GM03348 (cell line): Measurements from ENCODE around the gene LPP.

Experiments
- DNase-seq: peaks from one replicate; pipeline ENCODE4 v3.0.0; 2012; ENCODE audit warnings: low spot score

Gene LPP

GRCh38 chr3:188137051-188137450, 16.9 kb upstream of the LPP start:
- no peak for DNase-seq

DNA sequence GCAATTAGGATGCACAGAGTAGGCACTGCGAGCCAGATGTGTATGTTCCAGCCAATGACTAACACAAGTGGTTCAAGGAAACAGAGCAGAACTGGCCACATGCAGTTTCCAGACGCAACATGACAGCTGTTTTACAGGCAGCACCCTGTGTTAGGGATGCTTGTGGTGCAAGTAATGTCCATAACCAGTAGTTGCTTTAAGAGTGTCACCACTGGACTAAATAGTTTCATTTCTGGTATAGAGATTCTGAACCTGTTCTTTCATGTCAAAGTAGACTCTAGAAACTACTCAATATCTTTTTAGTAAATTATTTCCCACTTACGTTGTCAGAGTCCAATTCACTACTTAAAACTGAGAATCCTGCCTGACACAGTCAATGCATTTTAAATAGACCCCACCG, 14.5 kb upstream of the LPP start:
- no peak for DNase-seq

- DNase-seq: no peak
Measured at GRCh38 chr3:188146219-188146618, 7.7 kb upstream of the LPP start.

DNA sequence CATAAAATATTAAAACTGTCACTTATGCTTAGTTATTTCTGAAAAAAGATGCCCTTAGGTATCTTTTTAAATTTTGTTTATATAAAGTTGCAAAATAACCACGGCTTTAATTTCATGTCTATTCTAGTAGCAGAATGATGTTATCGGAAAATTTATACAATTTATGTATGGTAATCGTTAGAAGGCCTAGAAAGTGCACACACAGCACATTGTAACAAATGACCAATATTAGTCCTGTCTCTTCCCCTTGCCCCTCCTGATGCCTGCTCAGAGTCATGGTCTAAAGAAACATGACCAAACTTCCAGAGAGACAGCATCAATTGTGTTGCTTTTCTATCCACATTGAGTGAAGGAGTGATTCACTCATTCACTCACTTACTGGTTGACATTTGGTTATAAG, 6.2 kb upstream of the LPP start:
- DNase-seq: no peak

- DNase-seq: no peak
Measured at GRCh38 chr3:188148318-188148717, 5.6 kb upstream of the LPP start.

DNA sequence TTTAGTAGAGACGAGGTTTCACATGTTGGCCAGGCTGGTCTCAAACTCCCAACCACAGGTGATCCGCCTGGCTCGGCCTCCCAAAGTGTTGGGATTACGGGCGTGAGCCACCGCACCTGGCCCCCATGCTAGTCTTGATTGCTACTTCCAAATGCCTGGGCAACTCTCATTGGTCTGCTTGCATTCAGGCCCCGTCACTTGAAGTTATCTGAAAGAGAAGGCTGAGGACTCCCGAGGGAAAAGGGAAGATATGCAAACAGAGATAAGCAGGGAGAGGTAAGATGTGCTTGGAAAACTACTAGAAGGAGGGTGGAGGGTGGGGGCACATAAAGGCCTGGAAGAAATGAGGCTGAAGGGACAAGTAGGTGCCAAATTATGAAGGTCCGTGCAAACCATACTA, 4.4 kb upstream of the LPP start:
- DNase-seq: no peak

GRCh38 chr3:188150982-188151381, 3.0 kb upstream of the LPP start:
- DNase-seq: no peak

DNA sequence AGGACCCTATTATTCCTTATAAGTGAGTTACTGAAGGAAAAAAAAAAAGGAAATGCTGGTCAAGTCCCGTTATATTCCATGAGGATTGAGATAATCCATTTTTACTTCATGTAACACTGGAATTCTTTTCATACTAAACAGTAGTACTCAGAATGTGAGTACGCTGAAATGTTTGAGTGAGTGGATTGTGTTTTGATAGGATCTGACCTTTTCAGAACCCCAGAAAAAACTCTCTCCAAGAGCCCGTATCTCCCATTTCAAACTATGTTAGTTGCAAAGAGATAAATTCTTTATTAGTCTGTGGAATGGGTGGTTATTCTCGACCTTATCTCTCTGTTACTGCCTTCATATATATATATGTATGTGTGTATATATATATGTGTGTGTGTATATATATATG, 2.5 kb upstream of the LPP start:
- DNase-seq: peak; percentile 11

DNA sequence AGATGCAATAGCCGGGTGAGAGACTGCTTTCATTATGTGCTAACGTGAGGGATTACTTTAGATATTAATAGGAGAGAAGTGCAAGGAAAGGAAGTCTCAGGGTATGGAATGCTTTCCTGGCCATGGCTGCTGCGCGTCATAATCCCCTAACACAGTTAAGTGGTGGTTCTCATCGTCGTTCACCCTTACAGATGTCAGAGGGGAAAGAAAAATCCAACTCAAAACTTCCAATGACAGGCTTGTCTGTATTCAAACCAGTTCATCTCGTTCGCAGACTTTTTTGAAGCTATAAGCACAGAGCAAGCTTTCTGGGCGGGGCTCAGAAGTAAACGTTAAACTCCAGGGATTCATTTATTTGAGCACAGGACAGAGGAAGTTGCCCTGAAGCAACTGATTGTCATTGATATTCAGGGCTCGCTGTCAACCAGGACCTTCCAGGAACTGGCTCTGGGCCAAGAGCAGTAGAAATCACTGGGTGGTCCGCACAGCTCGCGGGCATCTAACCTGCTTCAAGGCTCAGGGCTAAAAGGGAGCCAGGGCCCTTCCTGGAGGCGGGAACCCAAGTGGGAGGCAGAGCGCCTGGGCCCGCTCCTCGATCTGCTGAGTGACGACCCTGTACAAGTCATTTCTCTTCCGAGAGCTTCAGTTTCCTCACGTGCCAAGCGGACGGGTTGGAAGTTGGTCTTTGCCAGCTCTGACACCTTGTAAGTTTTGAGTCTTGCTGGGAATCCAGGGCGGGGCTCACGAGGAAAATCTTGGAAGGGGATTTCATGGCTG, 1.1 kb upstream of the LPP start:
- no peak for DNase-seq

- DNase-seq: peak; percentile 91
Measured at GRCh38 chr3:188153437-188154013, 432 bp upstream of the LPP start.

GRCh38 chr3:188154809-188155574, 1.0 kb downstream of the LPP start:
- peak; percentile 31 for DNase-seq

DNA sequence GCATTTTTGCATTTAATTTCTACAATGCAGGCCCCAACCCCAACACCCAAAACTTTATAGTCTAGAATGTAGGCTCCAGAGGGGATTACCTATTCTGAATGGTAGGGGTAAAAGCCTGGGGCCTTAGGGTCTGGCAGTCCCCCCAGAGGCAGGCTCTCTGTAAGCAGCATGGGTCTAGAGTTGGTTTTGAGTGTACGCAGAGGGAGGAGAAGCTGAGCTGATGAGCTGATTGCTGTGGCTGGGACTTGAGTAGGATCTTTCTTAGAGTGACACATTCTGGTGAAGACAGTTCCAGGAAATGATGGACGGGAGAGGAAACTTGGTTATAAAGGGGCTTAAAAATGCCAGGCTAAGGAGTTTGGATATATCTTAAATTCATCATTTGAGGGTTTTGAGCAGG, 2.1 kb downstream of the LPP start:
- DNase-seq: no peak

DNA sequence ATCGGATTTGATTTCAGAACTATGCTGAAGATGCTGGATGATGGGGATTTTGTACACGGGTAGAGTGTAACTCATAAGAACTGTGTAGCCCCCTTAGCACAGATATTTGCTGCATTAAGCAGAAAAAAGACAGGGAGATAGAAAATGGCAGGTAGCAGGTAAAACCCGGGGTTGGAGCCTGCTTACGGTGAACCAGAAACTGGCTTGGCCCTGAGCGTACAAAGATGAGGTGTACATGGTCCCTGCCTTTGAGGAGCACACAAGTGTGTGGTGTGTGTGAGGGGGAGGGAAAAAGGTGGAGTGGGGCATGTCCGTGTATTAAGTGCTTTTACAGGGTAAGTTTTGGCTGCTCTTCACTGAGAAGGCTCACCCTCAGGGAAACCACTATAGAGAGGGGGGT, 3.5 kb downstream of the LPP start:
- DNase-seq: no peak

GRCh38 chr3:188157971-188158370, 4.0 kb downstream of the LPP start:
- no peak for DNase-seq

GRCh38 chr3:188158731-188159310, 4.9 kb downstream of the LPP start:
- DNase-seq: no peak

DNA sequence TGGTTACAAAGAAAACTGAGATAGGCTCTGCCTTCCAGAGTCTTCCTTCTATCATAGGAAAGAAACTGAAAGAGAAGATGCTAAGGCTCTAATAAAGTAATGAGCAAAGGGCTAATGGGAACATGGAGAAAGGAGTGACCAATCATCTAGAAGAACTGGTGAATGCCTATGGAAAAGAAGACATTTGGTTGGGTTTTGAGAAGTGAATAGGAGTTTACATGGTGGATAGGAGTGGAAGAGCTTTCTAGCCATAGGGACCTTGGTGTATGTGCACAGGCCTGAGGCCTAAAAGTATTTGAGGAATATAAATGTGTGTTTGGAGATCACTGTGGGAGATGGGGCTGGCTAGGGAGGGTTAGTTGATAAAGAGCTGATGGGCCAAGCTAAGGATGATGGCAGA, 6.8 kb downstream of the LPP start:
- DNase-seq: no peak

GRCh38 chr3:188164248-188164687, 10.3 kb downstream of the LPP start:
- no peak for DNase-seq

- DNase-seq: no peak
Measured at GRCh38 chr3:188165596-188165995, 11.6 kb downstream of the LPP start.

DNA sequence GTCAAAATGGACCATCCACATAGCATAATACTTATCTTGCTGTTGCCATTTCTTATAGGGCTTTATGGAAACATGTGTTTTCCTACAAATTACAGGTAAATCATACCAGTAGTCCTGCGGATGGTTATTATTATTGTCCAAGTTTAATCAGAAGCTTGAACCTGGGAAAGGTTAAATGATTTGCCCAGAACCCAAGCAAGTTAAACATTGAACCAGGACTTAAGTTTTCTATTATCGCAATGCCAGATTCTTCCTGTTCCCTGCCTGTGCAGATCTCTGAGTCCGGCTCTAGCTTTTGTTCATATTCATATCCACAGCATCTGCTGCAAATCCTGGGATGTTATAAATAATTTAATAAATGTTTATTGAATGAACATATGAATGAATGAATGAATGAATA, 12.5 kb downstream of the LPP start:
- DNase-seq: no peak

- DNase-seq: no peak
Measured at GRCh38 chr3:188168186-188168585, 14.2 kb downstream of the LPP start.

- DNase-seq: no peak
Measured at GRCh38 chr3:188168648-188169047, 14.7 kb downstream of the LPP start.

DNA sequence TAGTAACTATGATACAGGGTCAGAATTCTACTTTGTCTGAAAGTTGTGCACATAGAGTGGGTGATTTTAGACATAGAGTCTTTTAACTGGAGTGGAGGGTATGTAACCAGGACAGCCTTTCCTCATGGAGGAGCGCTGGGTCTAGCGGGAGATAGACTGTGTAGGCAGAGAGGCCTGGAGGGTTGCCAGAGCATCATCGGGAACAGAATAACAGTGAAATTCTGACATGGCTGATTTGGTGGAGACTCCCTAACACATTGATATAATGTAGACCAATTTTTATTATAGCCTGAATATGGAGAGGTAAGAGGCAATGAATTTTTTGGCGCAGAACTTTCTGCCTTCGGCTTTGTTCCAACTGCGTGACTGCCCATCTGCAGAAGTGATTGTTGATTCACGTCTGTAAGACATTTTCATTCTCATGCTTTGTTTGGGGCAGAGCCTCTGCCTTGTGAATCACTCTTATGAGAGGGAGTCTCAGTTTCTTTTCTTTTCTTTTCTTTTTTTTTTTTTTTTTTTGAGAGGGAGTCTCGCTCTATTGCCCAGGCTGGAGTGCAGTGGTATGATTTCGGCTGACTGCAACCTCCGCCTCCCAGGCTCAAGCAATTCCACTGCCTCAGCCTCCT, 16.0 kb downstream of the LPP start:
- no peak for DNase-seq
